Activated T-helper 1 cell treated with anti-CD3 and anti-CD28 coated beads, Interleukin-2, amount 50 U/mL, for 16 hours (primary cell): Measurements from ENCODE around the gene SUPT3H.

Source experiments
- DNase-seq, 2 donors: peaks; one replicate each; pipeline ENCODE4 v3.0.0-alpha.2; 2020; ENCODE audit warnings: low read depth in 1 of 2, low spot score in 1 of 2

SUPT3H gene

GRCh38 chr6:45377554-45378333 lies at the start of gene SUPT3H:
Gene SUPT3H (minus strand): TSS chr6:45377934.
- peak; percentile 61 to 90 for DNase-seq

GRCh38 chr6:45426251-45426650 lies 48.5 kb upstream of the SUPT3H start:
- no peak for DNase-seq

- DNase-seq, result peak in 1 of 2 donors; percentile 13
Observed at GRCh38 chr6:45424451-45424861, 46.7 kb upstream of the SUPT3H start.

DNA sequence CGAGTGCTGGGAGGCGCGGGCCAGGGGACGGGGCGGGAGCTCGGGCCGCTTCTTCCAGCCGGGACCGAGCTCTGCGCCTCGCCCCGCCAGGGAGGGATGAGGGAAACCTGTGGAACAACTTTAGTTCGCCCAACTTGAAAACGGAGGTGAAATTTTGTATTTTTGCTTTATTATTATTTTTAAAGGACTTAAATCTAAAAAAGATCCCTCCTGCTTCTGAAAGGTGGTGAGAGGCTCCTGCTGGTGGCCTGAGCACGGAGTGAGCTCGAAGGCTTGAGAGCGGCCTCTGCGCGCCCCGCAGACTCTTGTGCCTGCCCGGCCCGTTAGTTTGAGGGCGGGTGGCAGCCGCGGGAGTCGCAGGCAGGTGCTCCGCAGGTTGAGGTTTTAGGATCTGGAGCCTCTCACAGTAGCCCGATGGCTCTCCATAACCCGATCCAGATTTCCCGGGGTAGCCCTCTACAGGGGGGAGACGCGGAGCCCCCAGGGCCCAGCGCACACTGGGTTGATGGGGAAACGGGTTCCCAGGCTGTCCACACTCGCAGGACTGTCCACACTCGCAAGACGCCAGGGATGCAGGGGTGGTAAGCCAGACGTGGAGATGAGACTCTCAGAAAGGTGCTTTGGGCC lies 46.2 kb upstream of the SUPT3H start:
- DNase-seq, result peak in 1 of 2 donors; percentile 9

DNA sequence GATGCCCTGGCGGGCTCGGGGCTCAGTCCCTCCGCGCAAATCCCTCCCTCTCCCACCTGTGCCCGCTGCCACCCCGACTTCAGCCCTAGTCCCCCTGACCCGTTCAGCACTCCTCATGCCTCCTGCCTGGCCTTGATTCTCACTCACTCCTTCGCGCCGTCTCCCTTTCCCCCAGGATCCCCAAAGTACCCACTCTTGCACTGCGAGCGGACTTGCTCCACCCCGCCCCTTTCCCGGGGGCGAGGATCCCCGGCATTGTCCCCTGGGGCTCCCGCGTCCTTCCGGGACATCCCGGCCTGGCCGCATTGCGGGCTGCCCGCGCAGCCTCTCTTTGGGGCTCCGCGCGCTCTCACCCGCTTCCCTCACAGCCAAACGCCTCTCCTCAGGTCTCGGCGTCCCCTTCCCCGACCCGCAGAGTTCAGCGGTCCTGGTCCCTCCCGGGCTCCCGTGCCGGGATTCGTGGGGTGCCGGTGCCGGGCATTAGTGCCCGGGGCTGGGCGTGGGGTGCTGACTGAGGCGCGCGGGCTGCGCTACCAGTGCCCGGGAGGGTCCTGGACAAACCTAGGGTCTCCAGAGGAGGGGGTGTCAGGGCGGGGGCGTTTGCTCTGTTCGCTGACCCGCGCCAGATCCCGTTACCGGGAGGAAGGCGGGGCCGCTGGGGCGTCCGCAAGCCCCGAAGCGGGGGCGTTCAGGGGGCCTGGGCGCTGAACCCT lies 45.5 kb upstream of the SUPT3H start:
- DNase-seq, result peak in 1 of 2 donors; percentile 36

DNA sequence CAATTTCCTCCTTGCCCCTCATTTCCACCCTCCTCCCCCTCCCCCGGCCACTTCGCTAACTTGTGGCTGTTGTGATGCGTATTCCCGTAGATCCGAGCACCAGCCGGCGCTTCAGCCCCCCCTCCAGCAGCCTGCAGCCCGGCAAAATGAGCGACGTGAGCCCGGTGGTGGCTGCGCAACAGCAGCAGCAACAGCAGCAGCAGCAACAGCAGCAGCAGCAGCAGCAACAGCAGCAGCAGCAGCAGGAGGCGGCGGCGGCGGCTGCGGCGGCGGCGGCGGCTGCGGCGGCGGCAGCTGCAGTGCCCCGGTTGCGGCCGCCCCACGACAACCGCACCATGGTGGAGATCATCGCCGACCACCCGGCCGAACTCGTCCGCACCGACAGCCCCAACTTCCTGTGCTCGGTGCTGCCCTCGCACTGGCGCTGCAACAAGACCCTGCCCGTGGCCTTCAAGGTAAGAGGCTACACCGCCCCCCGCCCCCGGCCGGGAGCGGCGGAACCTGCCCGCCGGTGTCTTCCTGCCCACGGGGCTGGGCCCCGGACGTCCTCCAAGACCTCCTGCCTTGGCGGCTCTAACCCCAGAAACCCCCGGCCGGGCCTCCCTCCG lies 44.9 kb upstream of the SUPT3H start:
- DNase-seq, result peak; percentile 35 to 39

DNA sequence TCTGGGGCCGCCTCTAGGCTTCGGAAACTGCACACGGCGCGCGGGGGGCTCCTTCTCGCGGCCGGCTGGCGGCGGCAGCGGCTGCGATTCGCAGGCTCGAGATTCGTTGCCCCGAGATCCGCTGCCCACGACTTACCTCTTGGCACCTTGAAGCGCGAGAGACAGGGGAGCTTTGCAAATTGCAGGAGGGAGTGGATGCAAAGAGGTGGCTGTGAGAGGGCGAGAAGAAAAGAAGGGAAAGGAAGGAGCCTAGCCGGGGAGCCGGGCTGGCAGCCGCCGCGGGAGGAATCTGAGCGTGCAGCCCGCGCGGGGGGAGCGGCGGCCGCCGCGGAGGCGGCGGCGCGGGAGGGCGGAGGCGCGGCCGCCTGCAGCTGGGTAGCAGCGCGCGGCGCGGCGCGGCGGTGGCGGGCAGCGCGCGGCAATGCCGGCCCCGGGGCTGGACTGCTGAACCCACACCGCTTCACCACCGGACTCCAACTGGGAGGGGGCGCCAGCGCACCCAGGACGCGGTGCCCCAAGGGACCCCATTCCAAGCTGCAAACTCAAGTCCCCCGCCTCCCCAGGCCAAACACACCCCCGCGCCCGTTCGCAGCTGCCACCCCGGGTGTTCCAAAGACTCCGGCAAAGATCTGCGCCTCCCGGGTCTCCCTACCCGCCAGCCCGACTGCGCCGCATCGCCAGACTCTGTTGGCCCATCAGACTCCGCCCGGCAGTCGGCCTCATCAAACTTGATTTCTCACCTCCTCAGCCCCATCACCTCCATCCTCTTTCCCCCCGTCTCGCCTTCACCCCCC lies 44.2 kb upstream of the SUPT3H start:
- peak in 1 of 2 donors; percentile 13 for DNase-seq

GRCh38 chr6:45420909-45421708 lies 43.4 kb upstream of the SUPT3H start:
- DNase-seq, result no peak

DNA sequence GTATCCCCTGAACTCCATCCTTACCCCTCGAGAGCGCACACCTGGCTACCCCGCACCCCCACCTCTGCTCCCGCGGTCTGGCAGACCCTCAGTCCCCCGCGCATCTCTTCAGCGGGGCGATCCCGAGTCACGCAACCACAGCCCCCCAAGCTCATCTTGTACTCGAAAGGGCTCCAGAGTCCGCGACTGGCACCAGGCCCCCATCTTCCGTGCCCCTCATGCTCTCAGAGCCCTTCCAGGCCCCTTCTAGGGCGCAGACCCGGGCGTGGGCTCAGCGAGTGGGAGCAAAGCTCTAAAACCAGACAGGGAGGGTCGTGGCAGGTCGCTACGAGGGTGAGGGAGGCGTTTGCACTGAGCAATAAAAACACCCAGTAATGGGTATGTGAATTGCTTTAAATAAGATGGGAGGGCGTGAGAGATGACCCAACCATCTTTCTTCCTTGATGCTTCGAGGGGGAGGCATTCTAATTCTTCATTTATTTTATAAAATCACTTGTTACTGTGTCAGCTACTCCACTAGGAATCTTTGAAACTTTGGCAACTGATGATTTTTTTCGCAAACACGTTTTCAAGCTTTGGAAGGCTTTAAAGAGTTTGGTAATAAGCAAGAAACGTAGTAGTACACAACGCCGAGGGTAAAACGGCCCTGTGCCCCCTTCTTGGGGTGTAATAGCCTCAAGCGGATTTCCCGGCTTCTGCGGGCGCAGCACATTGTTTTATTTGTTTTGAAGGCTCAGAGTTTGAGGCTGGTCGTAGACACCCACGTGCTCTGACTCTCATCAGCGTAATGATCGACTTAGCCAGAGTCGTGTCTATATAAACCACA lies 42.6 kb upstream of the SUPT3H start:
- peak; percentile 21 to 39 for DNase-seq

DNA sequence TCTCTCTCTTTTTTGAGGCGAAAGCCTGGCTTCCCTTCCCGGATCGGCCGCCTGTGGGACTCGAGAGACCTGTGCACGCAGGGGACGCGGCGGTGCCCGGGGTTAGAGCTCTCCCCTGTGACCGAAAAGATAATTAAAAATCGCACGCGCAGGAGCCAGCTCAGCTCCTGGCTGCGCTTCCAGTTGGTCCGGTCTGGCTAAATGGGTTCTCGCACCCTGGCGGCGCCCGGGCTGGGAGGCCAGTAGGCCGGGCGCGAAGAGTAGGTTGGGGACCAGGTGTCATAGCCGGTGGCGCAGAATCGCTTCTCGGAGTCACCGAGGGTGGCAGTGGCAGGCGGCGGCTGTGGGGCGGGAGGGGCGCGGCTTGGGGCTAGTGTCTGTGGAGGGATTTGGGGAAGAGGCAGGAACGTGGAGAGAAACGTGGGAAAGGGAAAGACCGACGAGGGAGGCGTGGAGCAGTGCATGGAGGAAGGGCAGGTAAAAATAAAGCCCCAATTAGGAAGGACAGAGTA lies 41.9 kb upstream of the SUPT3H start:
- DNase-seq, result peak; percentile 27 to 31

- DNase-seq, result no peak
Observed at GRCh38 chr6:45417436-45417835, 39.7 kb upstream of the SUPT3H start.

GRCh38 chr6:45416700-45417099 lies 39.0 kb upstream of the SUPT3H start:
- no peak for DNase-seq

GRCh38 chr6:45415788-45416518 lies 38.2 kb upstream of the SUPT3H start:
- no peak for DNase-seq

DNA sequence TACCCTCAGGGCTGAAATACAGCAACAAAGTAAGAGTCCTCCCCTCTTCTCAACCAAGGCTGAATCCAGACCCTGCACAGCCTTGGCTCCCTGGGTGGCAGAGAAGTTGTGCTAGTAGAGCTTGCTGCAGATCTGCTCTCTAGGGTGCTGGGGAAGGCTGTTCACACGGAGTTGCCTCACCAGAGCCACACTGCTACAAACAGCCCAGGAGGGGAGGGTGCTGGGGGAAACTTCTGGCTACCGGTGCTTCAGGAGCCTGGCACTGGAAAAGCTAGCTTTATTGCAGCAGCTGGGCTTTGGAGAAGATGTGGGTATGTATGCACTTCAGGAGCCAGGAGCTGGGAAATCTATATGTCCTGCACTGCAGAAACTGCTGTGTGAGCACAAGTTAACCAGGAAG lies 37.6 kb upstream of the SUPT3H start:
- no peak for DNase-seq

DNA sequence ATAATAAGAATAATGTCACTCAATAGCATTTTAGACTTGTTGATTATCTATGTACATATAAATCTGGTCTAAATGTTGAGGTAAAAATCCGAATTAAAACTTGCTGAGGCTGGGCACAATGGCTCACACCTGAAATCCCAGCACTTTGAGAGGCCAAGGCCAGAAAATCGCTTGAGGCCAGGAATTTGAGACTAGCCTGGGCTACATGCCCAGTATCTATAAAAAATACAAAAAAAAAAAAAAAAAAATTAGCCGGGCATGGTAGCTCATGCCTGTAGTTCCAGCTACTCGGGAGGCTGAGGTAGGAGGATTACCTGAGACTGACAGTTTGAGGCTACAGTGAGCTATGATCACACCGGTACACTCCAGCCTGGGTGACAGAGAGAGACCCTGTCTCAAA lies 34.2 kb upstream of the SUPT3H start:
- no peak for DNase-seq

GRCh38 chr6:45400021-45400420 lies 22.3 kb upstream of the SUPT3H start:
- no peak for DNase-seq

DNA sequence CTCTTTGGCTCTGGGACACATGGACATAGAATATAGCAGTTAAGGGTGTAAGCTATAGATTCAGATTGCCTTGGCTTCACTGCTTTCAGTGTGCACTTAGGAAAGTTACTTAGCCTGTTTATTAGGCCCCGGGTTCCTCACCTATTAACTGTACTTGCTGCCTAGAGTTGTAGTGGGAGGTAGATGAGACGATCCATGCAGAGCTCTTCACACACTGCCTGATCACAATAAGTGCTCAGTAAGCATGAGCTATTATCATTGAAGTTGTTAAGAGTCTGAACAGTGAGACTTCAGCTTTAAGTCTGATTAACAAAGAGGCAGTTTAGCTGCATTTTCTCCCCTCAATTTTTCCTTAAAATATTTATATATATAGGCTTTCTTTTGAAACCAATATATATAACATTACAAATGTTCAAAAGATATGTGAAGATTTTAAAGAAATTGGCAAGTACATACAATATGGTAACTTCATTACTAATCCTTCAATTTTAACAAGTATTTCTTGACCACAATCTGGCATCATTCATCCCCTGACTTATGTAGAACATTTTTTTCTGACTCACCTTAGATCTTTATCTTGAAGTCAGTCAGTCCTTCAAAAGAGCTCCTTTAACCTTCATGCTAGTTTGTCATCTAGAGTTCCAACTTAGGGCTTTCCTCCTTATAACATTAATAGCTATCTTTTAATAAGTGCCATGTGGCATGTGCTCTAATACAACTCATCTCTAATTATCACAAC lies 20.5 kb upstream of the SUPT3H start:
- DNase-seq, result no peak
